LNCAP (cell line): ENCODE measurements around the gene MARCHF10.

Experiments used
- CTCF ChIP-seq: fragments of 450-650 bp; IDR thresholded peaks from 2 replicates; pipeline ENCODE4 v1.5.1; 2017; ENCODE audit warnings: mild to moderate bottlenecking

Gene MARCHF10

GRCh38 chr17:62778990-62779681 lies 29.0 kb downstream of the MARCHF10 start:
- no peak for TF ChIP-seq CTCF

- TF ChIP-seq CTCF: no peak
Measured at GRCh38 chr17:62775876-62776275, 32.2 kb downstream of the MARCHF10 start.

GRCh38 chr17:62774338-62774737 lies 33.8 kb downstream of the MARCHF10 start:
- no peak for TF ChIP-seq CTCF

- TF ChIP-seq CTCF: no peak
Measured at GRCh38 chr17:62767997-62768396, 40.1 kb downstream of the MARCHF10 start.

- no peak for TF ChIP-seq CTCF
Measured at GRCh38 chr17:62765351-62765750, 42.8 kb downstream of the MARCHF10 start.

- no peak for TF ChIP-seq CTCF
Measured at GRCh38 chr17:62763891-62764600, 44.1 kb downstream of the MARCHF10 start.

GRCh38 chr17:62761884-62762283 lies 46.2 kb downstream of the MARCHF10 start:
- no peak for TF ChIP-seq CTCF
